Suprapubic skin (tissue), 4 donors: Measurements from ENCODE around the gene SREBF1.

Experiments
- CTCF ChIP-seq, 2 donors: fragments of 200-600 bp in 1 of 2; fragments of 450-650 bp in 1 of 2; sonication (generic) in 1 of 2; IDR thresholded peaks; one replicate each; pipeline ENCODE4 v1.5.1; 2016 to 2019; ENCODE audit warnings: antibody characterized with exemption in 2 of 2, mild to moderate bottlenecking in 1 of 2, moderate library complexity in 1 of 2
- EP300 ChIP-seq: sonication (generic); formaldehyde crosslinking; IDR thresholded peaks from one replicate; pipeline ENCODE4 v1.6.1; 2017; ENCODE audit warnings: antibody characterized with exemption
- POLR2A ChIP-seq, 2 donors: fragments of 450-650 bp; IDR thresholded peaks; one replicate each; pipeline ENCODE4 v1.6.1; 2017; ENCODE audit warnings: antibody characterized with exemption in 2 of 2, mild to moderate bottlenecking in 2 of 2, moderate library complexity in 2 of 2
- POLR2AphosphoS5 ChIP-seq, 3 donors: sonication (generic); formaldehyde crosslinking; IDR thresholded peaks; one replicate each; pipeline ENCODE4 v1.6.1; 2017; ENCODE audit warnings: antibody characterized with exemption in 3 of 3

- TF ChIP-seq CTCF (IDR thresholded peaks at IDR 0.05) (no peak), POLR2A (IDR thresholded peaks at IDR 0.05) (no peak), EP300 (no peak), POLR2AphosphoS5 (IDR thresholded peaks at IDR 0.05) (no peak)
Measured at GRCh38 chr17:17842111-17842876, 5.5 kb upstream of the SREBF1 start.
